Jurkat, Clone E6-1 (cell line): Measurements from ENCODE around the gene MICAL1.

ENCODE experiments used
- DNase-seq: peaks from one replicate; pipeline ENCODE4 v3.0.0-alpha.2; 2011; ENCODE audit warnings: low read depth, low spot score
- H3K4me3 ChIP-seq: 2 replicates; pipeline ENCODE4 v1.5.1; 2011; ENCODE audit warnings: mild to moderate bottlenecking, low read length, control low read depth, moderate library complexity

MICAL1 gene

DNA sequence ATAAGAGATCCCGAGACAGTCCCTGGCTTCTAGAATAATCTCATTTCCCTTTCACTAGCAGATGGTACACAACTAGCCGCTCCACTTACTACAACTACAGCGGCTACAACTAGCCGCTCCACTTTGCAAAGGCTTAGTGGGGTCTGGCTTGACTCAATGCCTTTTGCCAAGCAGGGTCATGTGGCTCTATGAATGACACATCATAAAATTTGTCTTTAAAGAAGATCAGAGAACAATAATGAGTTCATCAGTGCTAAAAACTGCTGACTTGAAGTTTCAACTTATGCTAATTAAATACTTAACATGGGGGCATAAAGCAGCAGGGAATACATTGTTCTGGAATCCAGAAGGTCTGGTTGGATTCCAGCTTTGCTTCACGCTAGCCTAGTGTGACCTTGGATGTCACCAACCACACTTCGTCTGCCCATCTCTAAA is 2.0 kb upstream of the MICAL1 start:
- no peak overlapping the region for H3K4me3 ChIP-seq
- DNase-seq = no peak

DNA sequence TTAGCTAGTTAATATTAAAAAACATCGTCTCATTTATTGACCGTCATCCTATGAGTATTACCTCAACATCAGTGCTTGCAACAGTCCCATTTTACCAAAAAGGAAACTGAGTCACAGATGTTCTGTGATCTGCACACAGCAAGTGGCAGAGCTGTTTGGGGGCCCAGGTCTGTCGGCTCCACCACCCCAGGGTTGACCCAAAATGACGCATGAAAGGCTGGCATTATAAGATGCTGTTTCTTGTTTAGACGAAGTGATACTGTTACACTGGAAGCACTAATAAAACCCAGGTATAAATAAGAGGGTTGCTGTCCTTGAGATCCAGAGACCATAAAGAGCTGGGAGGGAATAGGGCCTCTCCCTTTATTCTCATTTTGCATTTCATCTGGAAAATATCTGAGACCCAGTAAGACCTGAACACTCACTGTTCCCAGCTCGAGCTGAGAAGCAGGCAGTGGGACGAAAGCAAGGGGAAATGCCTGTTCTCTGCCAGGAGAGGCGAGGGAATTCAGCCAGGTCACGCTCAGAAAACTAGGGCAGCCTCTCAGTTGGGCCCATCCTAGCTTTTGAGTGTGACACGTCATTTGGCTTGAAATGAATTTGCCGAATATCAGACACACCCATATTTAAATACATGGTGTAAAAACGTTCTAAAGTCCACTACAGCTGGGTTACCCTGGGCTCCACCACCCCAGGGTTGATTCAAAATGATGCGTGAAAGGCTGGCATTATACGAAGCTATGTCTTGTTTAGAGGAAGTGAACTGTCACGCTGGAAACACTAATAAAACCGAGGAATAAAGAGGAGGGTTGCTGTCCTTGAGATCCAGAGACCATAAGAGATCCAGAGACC is 1.4 kb upstream of the MICAL1 start:
- no peak for DNase-seq

DNA sequence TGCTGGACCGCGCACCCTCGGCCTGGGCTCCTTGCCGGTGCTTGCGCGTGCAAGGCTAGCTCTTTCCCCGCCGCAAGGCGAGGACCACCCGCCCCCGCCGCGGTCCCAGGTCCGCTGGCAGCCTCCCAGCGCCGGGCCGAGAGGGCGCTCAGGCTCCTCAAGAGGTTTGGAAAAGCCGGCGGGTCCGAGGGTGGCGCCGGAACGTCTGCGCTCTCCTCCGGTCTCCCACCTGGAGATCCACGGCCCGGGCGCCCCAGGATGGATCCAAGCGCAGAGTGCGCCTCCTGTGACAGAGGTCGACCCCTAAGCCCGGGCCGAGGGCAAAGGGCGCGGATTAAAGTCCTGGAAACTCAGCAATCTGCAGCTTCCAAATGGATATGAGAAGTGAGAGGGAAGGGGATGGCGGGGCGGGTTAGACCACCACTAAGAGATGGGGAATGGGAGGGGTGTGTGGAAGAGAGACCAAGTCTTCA is 575 bp upstream of the MICAL1 start:
- no peak for DNase-seq
- H3K4me3 ChIP-seq = peak overlapping the region; percentile 51

More for the DNA sequence above, 1.4 kb upstream of the MICAL1 start:
- H3K4me3 ChIP-seq = no peak overlapping the region

GRCh38 chr6:109454496-109455436 is 806 bp downstream of the MICAL1 start:
- peak; percentile 84 for DNase-seq
- H3K4me3 ChIP-seq = peak overlapping the region; percentile 90

DNA sequence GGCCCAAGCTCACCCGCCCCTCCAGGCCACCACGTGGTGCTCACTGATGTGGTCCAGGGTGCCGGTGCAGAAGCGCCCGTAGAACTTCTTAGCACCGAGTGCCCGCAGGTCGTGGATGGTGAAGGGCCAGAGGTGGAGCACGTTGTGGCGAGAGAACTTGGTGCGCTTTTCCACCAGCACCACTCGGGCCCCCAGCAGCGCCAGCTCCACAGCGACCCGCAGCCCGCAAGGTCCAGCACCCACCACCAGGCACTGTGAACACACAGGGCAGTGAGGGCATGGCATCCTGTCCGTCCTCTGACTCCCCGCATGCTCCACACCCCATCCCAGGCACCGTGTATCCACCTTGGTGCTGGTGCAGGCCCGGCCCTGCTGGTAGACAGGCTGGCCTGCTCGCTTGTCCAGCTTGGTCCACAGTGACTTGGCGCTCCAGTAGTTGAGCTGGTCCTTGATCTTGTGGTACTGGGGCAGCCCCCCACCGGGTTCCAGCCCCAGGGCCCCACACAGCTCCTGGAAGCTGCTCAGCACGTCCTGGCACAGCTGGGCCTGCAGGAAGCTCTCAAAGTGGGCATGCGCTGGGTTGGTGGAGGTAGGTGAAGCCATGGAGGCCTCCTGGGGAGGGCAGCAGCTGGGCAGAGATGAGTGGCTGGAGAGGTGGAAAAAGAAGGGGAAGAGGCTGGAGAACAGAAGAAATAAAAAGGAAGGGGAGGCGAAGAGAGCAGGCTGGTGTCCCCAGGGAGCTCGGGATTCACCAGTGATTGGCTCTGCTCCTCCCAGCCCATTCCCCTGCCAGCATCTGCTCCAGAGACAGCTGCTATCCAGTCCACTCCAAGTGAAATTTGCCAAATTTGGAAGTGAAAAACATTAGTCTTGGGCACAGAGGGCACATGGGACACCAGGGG is 1.7 kb downstream of the MICAL1 start:
- DNase-seq = no peak
- peak overlapping the region; percentile 90 for H3K4me3 ChIP-seq

DNA sequence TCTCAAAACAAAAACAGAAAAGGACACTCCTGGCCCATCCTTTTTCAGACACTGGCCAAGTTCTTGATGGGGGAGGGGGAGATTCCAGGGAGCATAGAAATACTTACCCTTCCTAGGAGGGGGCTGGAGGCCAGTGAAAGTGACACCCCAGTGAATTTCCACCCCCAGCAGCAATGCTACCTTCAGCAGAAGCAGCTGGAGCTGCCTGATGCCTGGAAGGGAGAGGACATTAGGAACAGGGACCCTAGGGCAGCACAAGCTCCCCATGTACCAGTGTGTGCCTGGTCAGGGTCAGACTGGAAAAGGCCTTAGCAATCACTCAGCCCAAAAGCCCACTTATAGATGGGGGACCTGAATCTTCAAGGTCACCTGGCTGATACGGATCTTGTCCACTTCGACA is 2.4 kb downstream of the MICAL1 start:
- H3K4me3 ChIP-seq = no peak overlapping the region
- no peak for DNase-seq

DNA sequence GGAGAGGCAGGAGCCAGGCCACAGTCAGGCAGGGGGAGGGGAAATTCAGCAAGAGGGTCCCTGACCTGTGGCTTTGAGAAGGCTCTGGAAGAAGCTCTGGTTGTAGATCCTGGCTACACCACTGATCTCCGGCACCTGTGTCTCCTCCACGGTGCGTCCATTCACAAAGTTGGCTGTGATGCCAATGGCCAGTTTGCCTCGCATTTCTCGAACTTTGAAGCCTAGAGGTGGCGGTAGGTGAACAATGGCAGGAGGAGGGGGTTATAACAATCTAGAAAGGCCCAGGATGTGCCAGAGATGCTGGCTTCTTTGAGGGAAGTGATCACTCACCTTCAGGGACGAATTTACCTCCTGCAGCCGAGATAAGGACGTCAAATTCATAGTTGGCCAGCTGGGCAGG is 3.4 kb downstream of the MICAL1 start:
- DNase-seq = no peak
- no peak overlapping the region for H3K4me3 ChIP-seq

GRCh38 chr6:109451376-109451775 is 4.2 kb downstream of the MICAL1 start:
- DNase-seq = no peak
- H3K4me3 ChIP-seq = no peak overlapping the region

DNA sequence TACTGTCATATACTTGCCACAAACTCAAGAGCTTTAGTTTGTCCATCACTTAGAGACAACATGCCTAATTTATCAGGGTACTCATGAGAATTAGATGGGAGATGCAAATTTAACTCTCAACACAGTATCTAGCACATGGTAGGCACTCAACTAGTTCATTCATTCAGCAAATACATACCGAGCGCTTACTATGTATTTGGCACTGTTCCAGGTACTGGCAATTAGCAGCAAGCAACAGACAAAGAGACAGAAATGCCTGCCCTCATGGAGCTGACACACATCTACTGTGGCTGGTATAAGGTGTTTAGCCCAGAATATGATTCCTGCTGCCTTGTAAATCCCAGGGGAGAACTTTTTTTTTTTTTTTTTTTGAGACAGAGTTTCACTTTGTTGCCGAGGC is 4.8 kb downstream of the MICAL1 start:
- DNase-seq = no peak
- H3K4me3 ChIP-seq = no peak overlapping the region

GRCh38 chr6:109449795-109450673 is 5.5 kb downstream of the MICAL1 start:
- DNase-seq = peak; percentile 72

DNA sequence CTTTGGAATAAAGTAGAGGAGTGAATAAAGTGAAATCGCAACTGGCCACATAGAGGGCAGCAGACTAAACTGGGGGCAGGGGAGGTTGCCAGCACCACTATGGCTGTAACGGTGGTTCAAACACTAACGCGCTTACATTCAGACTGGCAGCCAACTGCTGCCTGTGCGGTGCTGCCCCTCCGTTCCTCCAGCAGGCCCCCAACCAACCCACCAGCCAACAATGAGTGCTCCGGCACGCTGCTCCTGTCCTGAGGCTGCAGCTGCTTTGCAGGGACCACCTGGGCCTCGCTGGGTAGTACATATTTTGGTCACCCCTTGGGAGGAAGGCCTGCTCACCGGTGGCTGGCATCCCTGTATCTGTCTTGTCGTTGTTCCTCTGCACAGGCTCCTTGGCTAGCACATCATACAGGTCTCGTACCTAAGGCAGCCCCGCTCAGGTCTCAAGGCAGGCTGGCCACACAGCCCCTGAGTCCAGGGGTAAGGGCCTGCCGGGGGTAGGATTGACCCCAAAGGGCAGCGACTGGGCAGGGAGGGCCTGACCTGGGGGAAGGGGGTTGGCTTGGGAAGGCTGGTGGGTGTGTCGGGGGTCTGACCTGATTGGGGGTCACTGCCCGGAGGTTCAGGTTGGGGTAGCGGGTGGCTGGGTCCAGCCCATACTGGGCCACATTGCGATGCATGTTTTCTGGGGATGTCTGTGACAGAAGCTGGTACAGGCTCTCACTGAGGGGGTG is 6.3 kb downstream of the MICAL1 start:
- H3K4me3 ChIP-seq = no peak overlapping the region

More at GRCh38 chr6:109449795-109450673, 5.5 kb downstream of the MICAL1 start:
- H3K4me3 ChIP-seq = peak overlapping the region; percentile 3; the same call in 1 of the 2 replicates

GRCh38 chr6:109448615-109449014 is 7.0 kb downstream of the MICAL1 start:
- H3K4me3 ChIP-seq = no peak overlapping the region

More for the DNA sequence above, 6.3 kb downstream of the MICAL1 start:
- no peak for DNase-seq

DNA sequence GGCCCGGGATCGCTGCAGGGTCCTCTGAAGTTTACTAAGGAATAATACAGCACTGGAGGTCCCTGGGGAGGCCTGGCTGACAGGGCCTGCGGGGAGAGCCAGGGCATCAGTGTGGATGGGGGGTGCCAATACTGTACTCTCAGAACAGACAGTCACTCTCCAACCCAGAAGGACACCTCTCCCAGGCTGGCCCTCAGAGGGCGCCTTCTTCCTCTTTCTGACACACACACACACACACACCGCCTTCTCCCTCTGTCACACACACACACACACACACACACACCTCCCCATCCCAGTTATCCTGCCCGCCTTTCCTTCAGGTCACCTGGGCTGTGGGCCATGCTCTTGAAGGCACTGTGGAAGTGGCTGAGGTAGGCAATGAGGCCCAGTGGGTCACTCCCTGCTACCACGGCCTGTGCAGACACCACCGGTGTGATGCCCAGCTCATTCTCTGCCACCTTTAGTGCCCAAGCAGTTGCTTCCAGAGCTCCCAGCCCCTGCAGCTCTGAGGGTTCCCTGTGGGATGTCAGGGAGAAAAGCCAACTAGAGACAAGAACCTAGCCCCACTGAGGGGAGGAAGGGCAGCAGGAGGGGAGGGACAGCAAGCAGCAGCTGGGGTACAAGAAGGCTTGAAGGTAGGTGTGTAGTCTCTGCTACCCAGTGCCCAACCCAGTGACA is 7.6 kb downstream of the MICAL1 start:
- DNase-seq = no peak
- no peak overlapping the region for H3K4me3 ChIP-seq

More at GRCh38 chr6:109448615-109449014, 7.0 kb downstream of the MICAL1 start:
- no peak for DNase-seq

DNA sequence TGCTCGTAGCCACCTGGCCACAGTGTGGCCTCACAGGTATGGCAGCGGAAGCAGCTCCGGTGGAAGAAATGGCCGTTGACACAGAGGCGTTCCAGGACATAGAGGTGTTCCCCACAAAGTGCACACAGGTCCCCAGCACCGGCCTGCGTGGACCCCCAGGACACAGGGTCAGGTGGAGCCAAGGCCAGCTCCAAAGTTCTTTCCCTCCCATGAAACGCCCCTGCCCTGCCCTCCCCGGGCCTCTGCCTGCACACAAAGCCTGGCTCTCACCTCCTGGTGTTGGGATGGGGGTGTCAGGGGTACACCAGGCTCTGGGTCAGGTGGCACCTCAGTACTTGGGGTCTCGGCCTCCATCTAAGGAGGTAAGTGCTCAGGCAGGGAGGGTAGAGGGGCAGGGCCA is 8.5 kb downstream of the MICAL1 start:
- no peak overlapping the region for H3K4me3 ChIP-seq
- no peak for DNase-seq

- H3K4me3 ChIP-seq = no peak overlapping the region
- no peak for DNase-seq
Measured at GRCh38 chr6:109446541-109446940, 9.0 kb downstream of the MICAL1 start.

- DNase-seq = no peak
- H3K4me3 ChIP-seq = no peak overlapping the region
Measured at GRCh38 chr6:109446072-109446471, 9.5 kb downstream of the MICAL1 start.

GRCh38 chr6:109445382-109445781 is 10.2 kb downstream of the MICAL1 start:
- no peak for DNase-seq
- H3K4me3 ChIP-seq = no peak overlapping the region
